DMS153 (cell line): ENCODE results near the gene ATG5.
"Not testable (repeated sequence)": the region's sequence is repeated elsewhere in the genome, so short reads cannot be mapped to it uniquely, and the experiment has no call there.

ENCODE experiments used
- DNase-seq: peaks from one replicate; lab custom pipeline; 2025; lab: John Stamatoyannopoulos, UW

The ATG5 gene

GRCh38 chr6:106309766-106310373 lies 15.7 kb downstream of the ATG5 start:
- DNase-seq: no peak

DNA sequence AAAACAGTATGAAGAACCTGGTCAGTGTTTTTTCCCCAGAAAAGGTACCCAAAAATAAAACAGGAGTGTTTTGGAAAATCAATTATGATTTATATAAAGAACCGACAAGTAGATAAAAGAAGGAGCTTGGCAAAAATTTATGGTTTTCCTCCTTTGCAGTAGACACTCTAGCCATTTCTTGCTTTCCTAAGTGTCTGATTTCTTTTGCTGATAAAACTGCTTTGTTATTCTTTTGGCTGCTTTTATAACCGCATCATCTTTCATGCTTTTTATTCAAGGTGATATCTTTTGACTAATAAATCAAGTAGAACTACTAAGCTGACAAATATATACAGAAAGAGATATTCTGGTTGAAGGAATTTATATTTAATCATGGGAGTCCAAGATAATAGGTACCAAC lies 16.6 kb downstream of the ATG5 start:
- no peak for DNase-seq

- DNase-seq: no peak
Measured at GRCh38 chr6:106305740-106306139, 19.8 kb downstream of the ATG5 start.

DNA sequence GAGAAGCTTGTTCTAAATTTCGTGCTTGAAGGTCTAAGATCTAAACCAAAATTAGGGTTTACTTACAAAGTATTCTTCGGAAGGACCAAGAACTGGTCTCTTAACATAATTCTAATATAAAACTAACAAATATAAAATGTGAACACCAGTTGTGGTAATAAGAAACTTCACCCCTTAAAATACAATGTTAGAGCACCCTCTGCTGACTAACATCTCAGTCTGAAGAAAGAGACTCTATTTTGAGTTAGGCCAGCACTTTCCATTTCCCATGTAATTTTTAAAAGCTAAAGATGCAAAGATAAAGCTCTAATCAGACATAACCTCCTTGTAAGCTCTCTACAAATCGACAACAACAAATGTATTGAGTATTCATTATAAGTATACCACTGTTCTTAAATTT lies 24.6 kb downstream of the ATG5 start:
- DNase-seq: no peak

- DNase-seq: no peak
Measured at GRCh38 chr6:106300020-106300780, 25.4 kb downstream of the ATG5 start.

- DNase-seq: no peak
Measured at GRCh38 chr6:106293116-106293515, 32.4 kb downstream of the ATG5 start.

DNA sequence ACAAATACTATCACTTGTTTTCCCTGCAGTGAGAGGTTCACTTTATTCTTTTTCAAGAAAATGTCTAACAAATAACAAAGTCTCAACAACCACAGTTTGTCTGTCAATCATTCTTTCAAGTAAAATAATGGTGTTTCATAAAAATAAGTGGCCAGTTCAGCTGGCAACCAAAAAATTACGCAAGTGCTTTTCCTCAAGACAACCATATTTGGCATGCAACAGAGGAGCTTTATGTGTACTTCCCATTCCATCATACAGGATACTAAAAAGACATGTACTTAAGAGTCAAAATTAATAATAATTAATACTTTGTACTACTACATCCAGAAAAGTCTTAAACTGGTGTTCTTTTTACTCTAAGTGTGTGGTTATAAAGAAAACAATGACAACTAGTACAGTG lies 34.6 kb downstream of the ATG5 start:
- no peak for DNase-seq

DNA sequence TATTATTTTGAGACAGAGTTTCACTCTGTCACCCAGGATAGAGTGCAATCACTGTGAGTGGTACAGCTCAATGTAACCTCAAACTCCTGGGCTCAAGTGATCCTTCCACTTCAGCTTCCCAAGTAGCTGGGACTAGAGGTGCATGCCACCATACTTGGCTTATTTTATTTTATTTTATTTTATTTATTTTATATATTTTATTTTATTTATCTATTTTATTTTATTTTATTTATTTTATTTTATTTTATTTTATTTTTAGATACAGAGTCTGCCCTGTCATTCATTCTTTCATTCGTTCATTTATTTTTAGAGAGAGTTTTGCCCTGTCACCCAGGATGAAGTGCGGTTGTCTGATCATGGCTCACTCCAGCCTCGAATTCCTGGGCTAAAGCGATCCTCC lies 35.5 kb downstream of the ATG5 start:
- DNase-seq: no peak

DNA sequence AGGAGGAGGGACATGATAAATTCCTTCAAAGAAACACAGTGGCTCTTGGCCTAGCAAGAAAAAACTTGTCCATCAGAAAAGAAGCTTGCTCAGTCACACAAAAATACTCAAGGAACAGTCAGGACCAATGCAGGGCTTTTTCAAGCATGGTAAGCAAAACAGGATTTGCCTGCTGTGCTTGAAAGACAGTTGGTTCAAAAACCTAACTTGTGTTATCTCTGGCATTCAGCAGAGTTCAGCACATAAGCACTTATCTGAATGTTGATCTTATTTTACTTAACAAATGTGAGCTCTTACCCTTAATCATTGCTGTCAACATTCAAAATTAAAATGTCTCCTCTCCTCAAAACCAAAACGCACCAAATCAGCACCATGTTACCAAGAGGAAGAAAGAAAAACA lies 38.3 kb downstream of the ATG5 start:
- no peak for DNase-seq

DNA sequence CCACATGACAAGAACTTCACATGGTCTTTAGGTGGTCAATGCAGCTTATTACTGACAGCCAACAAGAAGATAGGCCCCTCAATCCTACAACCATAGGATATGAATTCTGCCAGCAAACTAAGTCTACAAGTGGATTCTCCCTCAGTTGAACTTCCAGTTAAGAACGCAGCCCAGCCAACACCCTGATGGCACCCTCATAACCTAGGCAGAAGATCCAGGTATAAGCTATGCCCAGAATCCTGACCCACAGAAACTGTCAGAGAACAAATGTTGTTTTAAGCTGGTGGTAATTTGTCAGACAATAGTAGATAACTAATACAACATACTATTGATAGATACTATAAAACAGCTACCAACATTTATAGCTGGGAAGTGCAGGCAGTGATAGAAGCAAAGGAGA lies 38.8 kb downstream of the ATG5 start:
- DNase-seq: no peak

DNA sequence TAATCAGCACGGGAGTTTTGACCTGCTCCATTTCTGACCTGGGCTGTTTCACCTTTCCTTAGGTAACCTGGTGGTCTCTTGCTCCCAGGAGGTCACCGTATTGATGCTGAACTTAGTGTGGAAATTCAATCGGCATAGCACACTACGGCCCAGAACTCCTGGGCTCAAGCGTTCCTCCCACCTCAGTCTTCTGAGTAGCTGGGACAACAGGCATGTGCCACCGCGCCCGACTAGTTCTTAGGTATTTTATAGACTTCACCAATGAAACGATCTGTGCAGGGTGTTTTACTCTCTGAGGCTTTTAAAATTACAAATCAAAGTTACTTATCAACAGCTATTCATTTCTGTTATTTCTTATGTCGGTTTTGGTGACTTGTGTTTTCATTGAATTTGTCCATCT lies 42.1 kb downstream of the ATG5 start:
- no peak for DNase-seq

DNA sequence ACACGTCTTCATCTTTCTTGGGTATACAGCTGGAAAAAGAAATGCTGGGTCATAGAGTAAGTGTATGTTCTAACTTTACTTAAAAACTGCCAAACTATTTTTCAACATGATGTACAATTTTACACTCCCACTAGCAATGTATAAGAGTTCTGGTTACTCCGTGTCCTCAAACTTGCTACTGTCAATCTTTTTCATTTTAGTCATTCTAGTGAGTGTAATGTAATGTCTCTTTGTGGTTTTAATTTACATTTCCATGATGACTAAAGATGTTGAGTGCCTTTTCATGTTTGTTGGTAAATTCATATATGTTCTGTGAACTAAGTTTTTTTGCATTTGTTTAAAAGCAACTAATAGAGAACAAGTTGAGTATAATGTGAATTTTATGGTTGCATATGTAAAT lies 43.9 kb downstream of the ATG5 start:
- no peak for DNase-seq

DNA sequence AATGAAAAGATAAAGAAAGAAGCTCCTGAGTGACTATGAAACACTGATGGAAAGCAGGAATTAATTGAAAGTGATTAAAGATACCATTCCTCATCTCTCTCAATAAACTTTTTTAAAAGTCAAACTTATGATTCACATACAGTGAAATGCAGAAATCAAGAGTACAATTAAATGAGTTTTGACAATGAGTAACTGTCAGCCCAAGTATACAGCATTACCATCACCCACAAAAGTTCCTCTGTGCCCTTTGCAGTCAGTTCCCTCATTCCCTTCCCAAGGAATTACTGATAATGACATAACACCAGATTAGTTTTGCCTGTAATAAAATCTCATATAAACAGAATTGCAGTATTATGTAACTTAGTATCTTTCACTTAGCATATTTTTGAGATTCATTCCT lies 44.5 kb downstream of the ATG5 start:
- no peak for DNase-seq

- no peak for DNase-seq
Measured at GRCh38 chr6:106279179-106279578, 46.4 kb downstream of the ATG5 start.

GRCh38 chr6:106275692-106276091 lies 49.9 kb downstream of the ATG5 start:
- DNase-seq: no peak

GRCh38 chr6:106273087-106273486 lies 52.5 kb downstream of the ATG5 start:
- DNase-seq: no peak

- DNase-seq: no peak
Measured at GRCh38 chr6:106272287-106272686, 53.3 kb downstream of the ATG5 start.

GRCh38 chr6:106270414-106270813 lies 55.1 kb downstream of the ATG5 start:
- no peak for DNase-seq

GRCh38 chr6:106269268-106269919 lies 56.2 kb downstream of the ATG5 start:
- not testable (repeated sequence) for DNase-seq

GRCh38 chr6:106268500-106268899 lies 57.1 kb downstream of the ATG5 start:
- DNase-seq: not testable (repeated sequence)

DNA sequence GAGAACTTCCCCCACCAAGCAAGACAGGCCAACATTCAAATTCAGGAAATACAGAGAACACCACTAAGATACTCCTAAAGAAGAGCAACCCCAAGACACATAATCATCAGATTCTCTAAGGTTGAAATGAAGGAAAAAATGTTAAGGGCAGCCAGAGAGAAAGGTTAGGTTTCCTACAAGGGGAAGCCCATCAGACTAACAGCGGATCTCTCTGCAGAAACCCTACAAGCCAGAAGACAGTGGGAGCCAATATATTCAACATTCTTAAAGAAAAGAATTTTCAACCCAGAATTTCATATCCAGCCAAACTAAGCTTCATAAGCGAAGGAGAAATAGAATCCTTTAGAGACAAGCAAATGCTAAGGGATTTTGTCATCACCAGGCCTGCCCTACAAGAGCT lies 61.1 kb downstream of the ATG5 start:
- not testable (repeated sequence) for DNase-seq

DNA sequence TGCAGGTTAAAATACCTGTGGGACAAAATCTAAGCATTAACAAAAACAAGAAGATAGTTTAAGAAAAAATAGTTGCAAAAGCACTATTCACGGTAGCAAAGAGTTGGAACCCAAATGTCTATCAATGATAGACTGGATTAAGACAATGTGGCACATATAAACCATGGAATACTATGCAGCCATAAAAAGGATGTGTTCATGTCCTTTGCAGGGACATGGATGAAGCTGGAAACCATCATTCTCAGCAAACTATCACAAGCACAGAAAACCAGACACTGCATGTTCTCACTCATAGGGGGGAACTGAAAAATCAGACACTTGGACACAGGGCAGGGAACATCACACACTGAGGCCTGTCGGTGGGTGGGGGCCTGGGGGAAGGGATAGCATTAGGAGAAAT lies 65.8 kb downstream of the ATG5 start:
- DNase-seq: not testable (repeated sequence)

DNA sequence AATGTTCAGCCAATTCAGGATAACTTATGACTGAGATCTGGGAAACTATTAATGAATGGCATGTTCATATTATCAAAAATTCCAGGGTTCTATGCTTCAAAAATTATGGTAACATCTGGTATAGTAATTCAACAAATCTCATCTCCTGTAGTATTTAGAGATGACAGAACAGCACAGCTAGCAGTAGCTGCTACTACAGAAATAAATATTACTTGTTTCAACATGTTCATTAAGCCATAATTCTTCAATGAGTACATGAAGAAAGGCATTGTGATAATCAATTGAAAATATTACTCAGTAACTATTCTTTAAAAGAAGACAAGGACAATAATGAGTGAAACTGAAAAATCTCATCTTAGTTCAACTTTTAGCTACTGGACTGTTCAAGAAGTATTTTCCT lies 66.8 kb downstream of the ATG5 start:
- DNase-seq: no peak
